ENCODE data around the gene MIGA2. TPM values are rescaled to one million over a fixed set of nuclear protein-coding genes. Genes with fewer than 3 reads are reported as not detected.
A peak's percentile ranks its signal among the peaks of the same experiment; 100 is the strongest.

MIGA2 gene
- polyA plus RNA-seq, 2 of the 4 experiments (the other 2 are of a cell fraction) = 6.4 to 16.1 TPM

GRCh38 chr9:129005336-129005997 is 31.0 kb upstream of the MIGA2 start:
- ChIA-PET POLR2A (interaction anchor here (0.5 kb wide), 1 partner anchor 31 kb away, joined by 7 read pairs; no protein-coding TSS in a partner anchor), CTCF (interaction anchor here (0.5 to 8.8 kb wide), 21 partner anchors 9 to 273 kb away, joined by 3 to 136 read pairs (median 4); partner anchors contain the start of genes DOLPP1 and MIGA2)
- no peak overlapping the region for H3K27ac ChIP-seq
- TF ChIP-seq CTCF (IDR thresholded peaks at IDR 0.05) (no peak), POLR2AphosphoS2 (conservative IDR thresholded peaks at IDR 0.05; ENCODE audit: low read length) (peak; percentile 52; the same call in 1 of the 2 replicates)
- ATAC-seq (no peak), DNase-seq (ENCODE audit: low read depth in 1 of 2, low spot score in 1 of 2) (no peak), FAIRE-seq (no peak)
- H3K4me2 ChIP-seq = no peak overlapping the region
- no peaks in the 10 kb centered on the region for H3K4me1 ChIP-seq
- no peaks in the 10 kb centered on the region for H3K9me3 ChIP-seq
- 89% methylated on average over 10 of the region's 10 CpGs for WGBS (ENCODE audit: missing lambda C conversion rate)
- no peak overlapping the region for H3K4me3 ChIP-seq

GRCh38 chr9:129006328-129007034 is 29.9 kb upstream of the MIGA2 start:
- DNase-seq (ENCODE audit: low read depth in 1 of 2, low spot score in 1 of 2) = peak; percentile 78 to 82
- H3K4me3 ChIP-seq = no peak overlapping the region
- 54% methylated on average over 21 of the region's 21 CpGs for WGBS (ENCODE audit: missing lambda C conversion rate)
- H3K27ac ChIP-seq = no peak overlapping the region
- no peaks in the 10 kb centered on the region for H3K9me3 ChIP-seq
- TF ChIP-seq ATOH8 (CRISPR knock-in tag; IDR thresholded peaks at IDR 0.05; ENCODE audit: low read depth) = no peak
- TF ChIP-seq KDM5A (IDR thresholded peaks at IDR 0.05) = no peak
- TF ChIP-seq MAFK (IDR thresholded peaks at IDR 0.05; ENCODE audit: partially characterized antibody) = no peak
- TF ChIP-seq MYC (IDR thresholded peaks at IDR 0.05; ENCODE audit: borderline replicate concordance, low read length) = no peak
- peak; percentile 47 to 60 for TF ChIP-seq RAD21 (conservative IDR thresholded peaks at IDR 0.05 in 1 of 2, IDR thresholded peaks at IDR 0.05 in 1 of 2)
- no peak for TF ChIP-seq JUN (IDR thresholded peaks at IDR 0.05)
- TF ChIP-seq SREBF2 (IDR thresholded peaks at IDR 0.05) = no peak
- TF ChIP-seq BHLHE40 (IDR thresholded peaks at IDR 0.05; ENCODE audit: low read depth, low read length) = no peak
- no peak for TF ChIP-seq EHMT2 (IDR thresholded peaks at IDR 0.05; ENCODE audit: low read depth)
- TF ChIP-seq PBX3 (IDR thresholded peaks at IDR 0.05) = peak; percentile 18; the same call in 1 of the 2 replicates
- no peak for TF ChIP-seq E2F6 (IDR thresholded peaks at IDR 0.05; ENCODE audit: borderline replicate concordance, low read depth)
- TF ChIP-seq SMC3 (IDR thresholded peaks at IDR 0.05) = peak; percentile 58
- no peak for TF ChIP-seq NR3C1 (IDR thresholded peaks at IDR 0.05)
- TF ChIP-seq CTCF (IDR thresholded peaks at IDR 0.05) = peak; percentile 93
- no peak for TF ChIP-seq PHF8 (IDR thresholded peaks at IDR 0.05; ENCODE audit: borderline replicate concordance, low read depth)
- TF ChIP-seq RNF2 (IDR thresholded peaks at IDR 0.05; ENCODE audit: borderline replicate concordance, low read depth) = no peak
- ChIA-PET POLR2A (interaction anchor here (1.6 kb wide), 1 partner anchor 22 kb away, joined by 6 read pairs; the partner anchor contains the start of gene SH3GLB2), CTCF (interaction anchor here (0.5 to 8.8 kb wide), 34 partner anchors 10 to 364 kb away, joined by 3 to 136 read pairs (median 4); partner anchors contain the start of genes DOLPP1 and MIGA2)
- no peaks in the 10 kb centered on the region for H3K4me1 ChIP-seq
- FAIRE-seq = peak; percentile 28
- ATAC-seq = peak; percentile 76 to 90
- H3K4me2 ChIP-seq = no peak overlapping the region

Measured in A549 (cell line).